GM21576 (cell line): ENCODE measurements around the gene ALDH5A1.

ENCODE experiments used
- ATAC-seq: cut with Tn5 transposase; IDR thresholded peaks from one replicate; pipeline ENCODE4 v1.9.1; 2021; ENCODE audit warnings: mild to moderate bottlenecking, moderate library complexity; ENCODE audit not compliant: unreplicated experiment

The ALDH5A1 gene

DNA sequence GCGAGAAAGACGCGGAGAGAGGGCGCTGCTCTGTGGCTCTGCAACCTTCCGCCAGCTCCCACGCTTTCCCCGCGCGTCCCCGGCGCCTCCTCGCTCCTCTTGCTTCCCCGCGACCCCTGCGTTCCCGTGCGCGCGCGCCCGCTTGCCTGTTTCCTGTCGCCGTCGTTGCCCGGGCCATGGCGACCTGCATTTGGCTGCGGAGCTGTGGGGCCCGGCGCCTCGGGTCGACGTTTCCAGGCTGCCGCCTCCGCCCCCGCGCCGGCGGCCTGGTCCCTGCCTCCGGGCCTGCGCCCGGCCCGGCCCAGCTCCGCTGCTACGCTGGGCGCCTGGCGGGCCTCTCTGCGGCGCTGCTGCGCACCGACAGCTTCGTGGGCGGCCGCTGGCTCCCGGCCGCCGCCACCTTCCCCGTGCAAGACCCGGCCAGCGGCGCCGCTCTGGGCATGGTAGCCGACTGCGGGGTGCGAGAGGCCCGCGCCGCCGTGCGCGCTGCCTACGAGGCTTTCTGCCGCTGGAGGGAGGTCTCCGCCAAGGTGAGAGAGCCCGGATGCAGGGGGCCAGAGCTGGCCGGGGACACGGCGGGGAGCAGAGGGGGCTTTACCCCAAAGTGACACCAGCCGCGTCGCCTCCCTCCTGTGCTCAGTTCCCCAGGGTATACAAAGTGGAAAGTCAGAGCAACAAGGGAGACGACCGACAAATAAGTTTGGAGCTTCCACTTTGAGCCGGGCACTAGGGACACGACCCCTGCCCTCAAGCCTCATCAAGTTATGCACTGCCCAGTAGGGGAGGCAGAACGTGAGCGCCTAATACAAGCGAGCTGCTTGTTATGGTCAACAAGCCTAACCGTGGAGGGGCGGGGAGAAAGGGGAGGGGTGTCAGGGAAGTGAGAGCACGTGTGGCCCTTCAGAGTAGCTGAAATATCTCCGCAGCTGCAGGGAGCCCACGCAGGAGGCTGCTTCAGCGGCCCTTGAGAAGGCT is at the start of gene ALDH5A1:
ALDH5A1 (plus strand) TSS at position 149 of the 975 bp plus-strand sequence; CDS start at position 177, 28 bp downstream.
- ATAC-seq, result peak; percentile 64

DNA sequence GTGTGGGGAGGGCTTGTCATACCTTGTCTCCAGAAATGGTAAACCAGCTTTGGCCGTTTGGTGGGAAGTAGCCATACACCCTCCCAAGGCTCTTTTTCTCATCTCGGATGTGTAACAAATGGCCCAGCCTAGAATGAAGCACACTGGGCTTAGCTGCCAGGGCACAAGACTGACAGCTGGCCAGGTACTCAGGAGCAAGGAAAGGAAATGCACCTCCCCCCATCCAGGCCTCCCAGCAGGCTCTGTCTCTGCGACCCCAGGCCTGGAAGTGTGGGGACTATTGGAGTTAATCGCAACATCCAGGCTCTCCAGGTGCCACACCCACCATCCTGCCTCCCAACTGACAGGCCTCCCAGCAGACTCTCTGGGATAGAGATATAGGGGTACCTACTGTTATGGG is 49.1 kb upstream of the ALDH5A1 start:
- no peak for ATAC-seq

DNA sequence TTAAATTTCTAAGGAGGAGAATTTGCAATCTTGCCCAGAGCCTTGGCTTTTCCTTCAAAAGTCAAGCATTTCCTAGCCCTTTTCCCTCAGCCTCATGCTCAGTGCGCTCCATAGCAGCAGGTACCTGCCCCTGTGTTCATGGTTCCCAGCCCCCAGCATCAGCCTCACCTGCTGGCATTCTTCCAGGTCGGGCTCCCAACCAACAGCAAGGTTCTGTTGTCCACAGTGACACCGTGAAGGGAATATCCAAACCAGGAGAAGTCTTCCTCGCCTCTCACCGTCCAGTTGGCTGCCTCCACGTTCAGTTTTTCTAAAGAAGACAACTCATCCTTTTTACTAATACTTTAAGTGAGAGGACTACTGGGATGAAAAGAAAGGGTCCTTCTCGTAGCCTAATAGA is 48.1 kb upstream of the ALDH5A1 start:
- no peak for ATAC-seq

DNA sequence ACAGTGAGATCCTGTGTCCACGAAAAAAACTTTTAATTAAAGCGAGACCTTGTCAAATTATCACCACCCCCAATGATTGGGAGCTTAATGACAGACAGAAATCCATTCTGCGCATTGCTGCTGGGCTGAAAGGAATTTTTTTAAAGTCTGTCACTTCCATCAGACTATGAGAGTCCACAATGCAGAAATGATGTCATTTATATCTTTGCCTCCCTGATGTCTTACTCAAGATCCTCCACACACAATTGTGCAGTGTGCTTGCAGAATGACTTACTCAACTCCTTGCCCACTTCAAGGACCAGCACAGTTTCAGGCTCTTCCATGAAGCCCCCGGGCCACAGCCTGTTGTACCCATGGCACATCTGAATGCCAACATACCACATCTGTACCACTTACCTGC is 46.4 kb upstream of the ALDH5A1 start:
- no peak for ATAC-seq

DNA sequence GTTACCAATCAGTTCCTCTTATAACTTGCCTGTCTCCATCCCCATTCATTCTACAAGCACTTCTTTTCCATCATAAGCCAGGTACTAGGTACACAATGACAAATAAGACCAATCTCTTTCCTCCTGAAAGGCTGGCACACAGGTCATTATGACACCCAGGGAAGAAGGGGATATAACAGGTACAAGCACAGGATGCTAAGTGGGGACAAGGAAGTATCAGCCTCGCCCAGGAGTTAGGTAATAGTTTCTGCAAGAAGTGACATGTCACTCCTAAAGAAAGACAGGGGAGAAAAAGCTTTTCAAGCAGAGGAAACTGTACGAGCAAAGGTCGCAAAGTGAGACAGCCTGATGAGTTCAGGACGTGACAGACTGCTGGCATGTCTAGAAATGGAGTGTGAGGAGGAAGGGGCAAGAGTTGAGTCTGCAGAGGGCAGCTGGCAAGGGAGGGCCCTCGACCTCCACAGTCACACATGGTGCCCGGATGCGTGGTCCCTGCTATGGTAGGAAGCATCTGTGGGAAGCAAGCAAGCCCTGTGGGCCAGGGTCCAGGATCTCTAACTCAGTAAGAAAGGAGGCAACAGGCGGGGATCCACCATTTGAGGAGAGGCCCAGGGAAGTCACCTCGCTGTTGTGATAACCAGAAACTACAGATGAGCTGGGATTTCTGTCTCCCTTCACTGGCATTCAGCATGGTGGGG is 45.8 kb upstream of the ALDH5A1 start:
- ATAC-seq, result no peak

DNA sequence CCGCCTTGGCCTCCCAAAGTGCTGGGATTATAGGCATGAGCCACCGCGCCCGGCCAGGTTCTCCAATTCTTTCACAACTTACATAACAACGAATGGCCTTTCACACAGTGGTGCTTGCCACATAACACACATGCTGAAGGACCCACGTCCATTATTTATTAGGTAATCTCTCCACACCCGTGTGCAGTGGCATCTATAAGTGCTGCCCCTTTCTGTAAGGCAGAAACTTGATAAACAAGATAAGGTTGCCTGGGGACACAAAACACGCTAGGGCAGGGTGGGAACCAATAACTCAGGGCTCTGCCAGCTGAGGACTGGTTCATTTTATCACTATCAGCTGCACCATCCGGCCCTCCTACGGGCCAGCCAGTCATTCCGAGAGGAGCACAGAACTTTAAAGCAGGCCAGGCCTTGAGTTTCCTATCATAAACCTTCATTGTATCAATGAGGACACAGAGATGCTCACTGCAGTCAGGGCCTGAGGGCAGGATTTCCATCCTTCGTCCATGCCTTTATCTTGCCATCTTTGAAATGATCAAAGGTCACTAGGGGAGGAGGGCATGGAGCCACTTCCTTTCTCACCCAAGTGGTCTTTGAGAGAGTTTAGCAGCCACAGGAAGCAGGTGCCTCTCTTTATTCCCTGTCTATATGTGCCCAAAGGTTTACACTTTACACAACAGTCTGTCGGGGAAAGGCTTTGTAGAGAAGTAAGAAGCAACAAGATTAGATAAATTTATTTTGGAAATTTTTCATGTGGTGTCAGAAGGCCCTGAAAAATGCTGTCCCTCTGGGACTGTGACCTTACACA is 43.0 kb upstream of the ALDH5A1 start:
- ATAC-seq, result no peak

DNA sequence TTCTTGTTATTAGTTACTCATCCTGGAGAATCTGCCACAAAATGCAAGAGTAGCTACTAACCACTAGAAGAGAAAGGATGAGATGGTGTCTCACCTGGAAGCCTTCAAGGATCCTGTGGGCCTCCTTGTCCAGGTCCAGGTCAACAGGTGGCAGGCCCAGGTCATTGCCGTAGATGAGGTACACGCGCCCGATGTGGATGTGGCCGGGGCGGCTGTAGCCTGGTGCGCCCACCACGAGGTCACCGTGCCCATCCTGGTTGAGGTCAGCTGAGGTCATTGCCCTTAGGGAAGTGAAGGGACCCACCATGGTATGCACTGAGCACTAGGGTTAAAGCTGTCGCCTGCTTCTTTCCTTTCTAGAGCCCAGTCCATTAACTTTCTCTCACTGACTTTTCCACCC is 40.8 kb upstream of the ALDH5A1 start:
- ATAC-seq, result no peak

DNA sequence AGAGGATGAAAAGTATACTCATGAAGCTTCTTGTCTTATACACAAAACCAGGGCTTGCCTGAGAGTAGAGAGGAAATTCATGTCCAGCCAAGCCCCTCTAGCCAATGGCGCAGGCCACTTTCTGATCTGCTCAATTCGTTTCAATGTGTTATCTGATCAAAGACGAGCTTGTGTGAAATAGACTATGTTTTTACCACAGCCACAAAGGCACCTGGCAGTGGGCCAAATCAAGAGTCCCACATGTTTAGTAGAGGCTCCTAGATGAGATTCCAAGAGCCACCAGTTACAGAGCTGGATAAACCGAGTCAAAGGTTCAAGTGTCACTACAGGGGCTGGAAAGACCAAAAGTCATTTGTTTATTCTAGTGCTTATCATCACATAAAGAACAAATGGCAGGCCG is 40.3 kb upstream of the ALDH5A1 start:
- no peak for ATAC-seq

DNA sequence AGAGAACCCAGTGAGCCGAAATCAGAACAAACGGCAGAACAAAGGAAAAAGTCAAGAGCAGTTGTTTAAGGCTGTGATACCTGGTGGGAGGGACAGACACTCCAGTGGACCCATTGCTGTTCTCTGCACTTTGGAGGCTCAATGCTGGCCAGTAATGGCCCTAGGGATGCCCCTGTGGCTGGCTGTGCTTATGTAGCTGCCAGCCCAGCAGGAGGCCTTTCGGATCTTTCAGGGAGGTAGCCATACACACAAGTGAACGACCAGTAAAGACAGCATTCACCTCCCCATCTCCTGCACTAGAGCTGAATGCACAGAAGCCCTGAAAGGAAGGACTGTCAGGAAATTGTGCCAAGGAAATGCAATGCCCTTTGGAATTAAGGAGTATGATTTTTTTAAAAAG is 39.7 kb upstream of the ALDH5A1 start:
- ATAC-seq, result no peak

DNA sequence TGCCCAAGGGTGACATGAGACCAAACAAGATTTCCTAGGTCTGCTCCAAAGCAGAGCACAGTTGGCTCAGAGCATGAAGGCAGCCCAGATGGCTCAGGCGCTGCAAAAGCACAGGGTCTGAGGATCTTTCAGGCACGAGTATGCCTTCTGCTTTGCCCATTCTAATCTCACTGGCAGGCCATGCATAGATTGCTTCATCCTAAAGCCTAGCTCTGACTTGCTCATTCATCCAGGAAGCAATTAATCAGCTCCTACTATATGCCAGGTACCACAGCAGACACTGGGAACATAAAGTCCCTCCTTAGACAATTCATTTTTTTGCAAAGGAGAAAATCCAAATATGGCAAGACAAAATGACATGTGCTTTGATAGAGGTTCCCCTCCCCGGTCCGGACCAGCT is 36.6 kb upstream of the ALDH5A1 start:
- ATAC-seq, result no peak

DNA sequence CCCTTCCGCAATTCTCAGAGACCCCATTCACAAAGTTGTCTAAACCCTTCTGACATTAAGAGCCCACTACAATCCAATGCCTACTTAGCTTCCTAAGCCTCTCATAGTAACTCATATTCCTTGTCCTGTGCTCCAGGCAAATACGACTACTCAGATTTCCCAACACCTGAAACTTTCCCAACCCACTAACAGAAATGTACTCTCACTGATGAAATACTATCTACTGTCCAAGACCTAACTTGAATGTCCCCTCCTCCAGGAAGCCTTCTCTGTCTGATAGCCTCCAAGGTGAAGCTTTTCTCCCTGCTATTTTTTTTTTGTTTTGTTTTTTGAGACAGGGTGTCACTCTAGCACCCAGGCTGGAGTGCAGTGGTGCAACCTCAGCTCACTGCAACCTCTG is 35.8 kb upstream of the ALDH5A1 start:
- ATAC-seq, result no peak

DNA sequence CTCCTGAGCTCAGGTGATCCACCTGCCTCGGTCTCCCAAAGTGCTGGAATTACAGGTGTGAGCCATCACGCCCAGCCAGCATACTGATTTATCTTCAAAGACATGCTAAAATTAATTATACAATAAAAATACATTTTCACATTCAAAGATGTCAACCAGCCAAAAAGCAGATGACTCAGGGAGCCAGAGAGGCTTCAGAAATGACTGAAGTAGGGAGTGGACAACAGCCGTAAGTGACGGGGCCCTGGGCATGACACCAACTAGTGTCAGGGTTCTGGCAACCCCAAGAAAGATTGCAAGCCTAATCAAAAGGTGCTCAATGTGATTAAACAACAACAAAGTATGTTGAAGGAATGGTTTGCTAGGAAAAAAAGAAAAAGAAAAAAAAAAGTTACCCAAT is 33.8 kb upstream of the ALDH5A1 start:
- no peak for ATAC-seq

DNA sequence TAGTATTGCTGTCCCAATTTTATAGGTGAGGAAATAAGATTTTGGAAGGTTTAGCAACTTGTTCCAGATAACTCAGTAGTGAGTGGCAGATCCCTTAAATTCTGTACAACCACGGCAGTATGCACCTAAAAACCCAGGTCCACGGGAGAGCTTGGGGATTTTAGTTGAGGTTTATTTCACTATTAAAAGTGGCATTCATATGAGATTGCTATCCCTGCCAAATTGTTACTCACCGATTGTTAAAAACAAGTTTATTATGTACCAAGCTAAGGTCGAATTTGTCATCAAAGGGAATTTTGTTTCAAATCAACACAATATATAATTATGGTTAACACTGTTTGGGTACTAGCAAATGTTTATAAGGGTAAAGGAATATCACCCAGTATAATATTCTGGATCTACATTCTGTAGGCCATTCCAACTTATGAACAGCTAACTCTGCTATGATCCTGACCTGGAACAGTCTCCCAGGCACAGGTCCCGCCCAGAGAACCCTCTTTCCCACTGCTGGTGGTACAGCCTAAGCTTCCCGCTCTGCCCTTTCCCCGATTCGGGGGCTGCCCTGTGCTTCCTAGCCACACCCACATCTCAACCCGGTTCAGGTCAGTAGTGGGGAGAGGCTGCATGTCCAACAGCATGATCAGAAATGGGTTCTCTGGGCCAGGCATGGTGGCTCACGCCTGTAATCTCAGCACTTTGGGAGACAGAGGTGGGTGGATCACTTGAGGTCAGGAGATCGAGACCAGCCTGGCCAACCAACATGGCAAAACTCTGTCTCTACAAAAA is 30.3 kb upstream of the ALDH5A1 start:
- ATAC-seq, result no peak

DNA sequence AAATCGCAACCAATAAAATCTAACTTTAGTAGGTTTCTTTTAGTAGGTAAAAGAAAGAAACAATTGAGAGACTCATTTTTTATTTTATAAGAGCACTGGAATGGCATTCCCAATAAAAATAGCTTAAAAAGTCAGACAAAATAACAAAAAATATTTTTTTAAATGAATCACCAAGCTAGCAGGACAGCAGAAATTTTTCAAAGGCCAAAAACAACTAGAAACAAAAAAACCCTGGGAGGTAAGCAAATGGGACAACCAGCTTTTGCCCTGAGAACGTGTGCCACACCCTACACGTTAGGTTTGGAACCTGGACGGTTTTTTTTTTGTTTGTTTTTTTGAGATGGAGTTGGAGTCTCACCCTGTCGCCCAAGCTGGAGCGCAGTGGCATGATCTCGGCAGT is 25.0 kb upstream of the ALDH5A1 start:
- ATAC-seq, result no peak

DNA sequence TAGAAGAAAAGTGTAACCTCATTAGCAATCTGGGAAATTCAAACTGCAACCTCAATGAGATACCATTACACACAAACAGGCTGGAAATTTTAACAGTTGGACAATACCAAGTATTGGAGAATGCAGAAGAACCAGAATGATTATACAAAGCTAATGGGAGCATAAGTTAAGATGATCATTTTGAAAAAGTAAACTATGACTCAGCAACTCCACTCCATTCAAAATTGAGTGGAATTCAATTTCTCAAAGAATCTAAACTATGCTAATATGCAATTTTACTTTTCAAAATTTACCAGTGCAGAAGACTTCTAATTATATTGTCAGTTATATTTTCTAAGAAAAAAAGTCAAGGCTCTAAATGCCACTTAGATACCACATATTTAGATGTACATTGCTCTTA is 22.6 kb upstream of the ALDH5A1 start:
- ATAC-seq, result no peak

DNA sequence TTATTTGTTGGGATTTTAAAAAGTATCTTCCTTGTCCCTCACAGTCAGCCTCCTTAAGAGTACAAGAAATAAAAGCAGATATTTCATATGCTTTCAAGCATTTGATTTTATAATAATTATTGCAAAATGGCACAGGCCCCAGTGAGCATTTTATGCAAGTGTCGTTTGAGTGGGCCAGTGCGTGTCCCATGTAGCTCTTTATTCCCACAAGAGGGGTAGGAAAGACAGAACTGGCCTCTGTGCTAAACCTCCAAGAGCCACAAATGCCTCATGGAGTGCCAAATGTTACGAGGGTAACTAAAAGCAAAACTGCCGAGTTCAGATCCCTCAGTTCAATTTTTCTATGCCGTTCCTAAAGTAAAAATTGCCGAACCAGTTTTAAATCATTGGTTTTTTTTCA is 18.1 kb upstream of the ALDH5A1 start:
- no peak for ATAC-seq

DNA sequence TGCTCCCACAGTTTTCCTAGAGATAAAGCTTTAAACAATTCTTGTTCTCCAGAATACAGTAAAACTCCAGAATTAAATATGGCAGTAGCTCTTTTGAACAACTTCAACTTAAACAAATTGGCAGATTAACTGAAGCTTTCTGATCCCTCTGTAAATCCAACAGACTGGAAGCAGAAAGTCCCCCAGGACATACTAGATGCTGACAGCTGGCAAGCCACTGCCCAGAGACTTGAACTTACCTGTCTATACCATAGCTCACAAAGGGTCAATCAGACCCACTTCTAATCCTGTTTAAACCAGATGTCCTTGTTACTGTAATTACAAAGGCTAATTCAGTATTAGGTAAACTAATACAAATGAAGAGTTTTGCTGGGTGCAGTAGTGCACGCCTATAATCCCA is 17.7 kb upstream of the ALDH5A1 start:
- no peak for ATAC-seq

DNA sequence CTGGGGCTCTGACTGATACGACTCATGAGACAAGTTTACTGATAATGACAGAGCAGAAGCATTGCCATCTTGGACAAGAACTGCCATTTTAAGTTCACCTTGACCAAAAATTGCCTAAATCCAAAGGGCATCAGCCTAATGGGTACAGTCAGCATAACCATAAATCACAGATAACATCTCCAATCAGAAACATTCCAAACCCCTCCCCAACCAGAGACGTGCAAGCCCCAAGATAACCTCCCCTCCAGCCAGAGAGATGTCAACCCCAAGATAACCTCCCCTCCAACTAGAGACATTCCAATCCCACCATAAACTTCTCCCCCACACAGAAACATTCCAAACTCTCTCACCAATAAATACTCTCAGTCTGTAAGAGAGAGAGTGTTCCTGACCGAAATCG is 15.9 kb upstream of the ALDH5A1 start:
- no peak for ATAC-seq

DNA sequence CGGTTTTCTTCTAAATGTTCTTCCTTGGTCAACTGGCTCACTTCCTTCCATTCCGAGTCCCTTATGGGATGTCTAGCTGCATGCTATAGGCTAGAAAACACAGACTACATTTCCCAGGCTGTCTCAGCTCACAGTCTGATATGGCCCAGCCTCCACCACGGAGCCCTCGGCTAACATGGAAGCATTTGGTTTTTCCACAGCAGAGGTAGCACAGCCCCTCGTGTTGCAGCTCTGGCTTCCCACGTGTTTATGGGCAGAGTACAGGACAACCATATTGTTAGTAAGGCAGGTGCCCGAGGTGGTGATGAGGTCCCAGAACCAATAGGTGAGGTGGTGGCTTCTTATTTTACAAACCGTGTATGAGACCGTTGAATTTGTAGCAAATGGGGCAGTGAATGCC is 14.1 kb upstream of the ALDH5A1 start:
- ATAC-seq, result no peak

DNA sequence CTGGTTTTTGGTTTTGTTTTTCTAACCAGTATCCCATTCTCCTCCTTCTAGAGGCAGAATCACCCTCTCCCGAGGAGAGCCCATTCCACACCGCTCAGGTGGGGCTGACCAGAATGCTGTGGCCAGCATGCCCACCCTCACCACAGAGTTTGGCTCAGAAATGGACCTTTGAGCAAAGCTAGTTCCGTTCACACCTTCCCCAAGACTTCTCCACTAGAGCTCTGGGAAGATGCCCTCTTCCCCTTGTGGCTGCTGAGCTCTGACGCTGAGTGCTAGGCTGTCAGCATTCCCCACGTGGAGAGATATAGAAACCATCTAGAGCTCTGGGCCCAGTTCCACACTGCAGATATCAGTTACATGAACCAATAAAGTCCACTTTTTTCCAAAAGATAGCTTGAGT is 13.3 kb upstream of the ALDH5A1 start:
- no peak for ATAC-seq
